Astrocyte (in vitro differentiated cells and primary cell): Measurements from ENCODE around the gene HSPA9.

Experiments
- CTCF ChIP-seq: IDR thresholded peaks from 2 replicates; pipeline ENCODE4 v1.5.1; 2011; ENCODE audit warnings: low read depth, mild to moderate bottlenecking, inconsistent platforms, low read length, moderate library complexity; ENCODE audit not compliant: insufficient read depth
- EZH2 ChIP-seq: IDR thresholded peaks from 2 replicates; pipeline ENCODE4 v1.6.1; 2012; ENCODE audit warnings: mild to moderate bottlenecking, low read length, inconsistent platforms; ENCODE audit not compliant: insufficient read depth

GRCh38 chr5:138504799-138505198 is 70.4 kb downstream of the HSPA9 start:
- TF ChIP-seq CTCF (no peak), EZH2 (no peak)
